D721Med (cell line): Measurements from ENCODE around the gene CIAO3.

Experiments used
- DNase-seq: peaks from one replicate; pipeline ENCODE4 v3.0.0; 2011; ENCODE audit warnings: low spot score; ENCODE audit not compliant: insufficient read length
- FAIRE-seq: peaks from 2 replicates; lab custom pipeline; 2011; peaks lifted over from hg19 to GRCh38; lab: Jason Lieb, UNC
- TF ChIP-seq, protein P1 (sequence below): IDR thresholded peaks from 2 replicates; pipeline ENCODE4 v1.5.1; 2012; ENCODE audit warnings: mild to moderate bottlenecking, control low read depth; ENCODE audit not compliant: insufficient read depth; ENCODE audit errors: missing control alignments

Gene CIAO3

DNA sequence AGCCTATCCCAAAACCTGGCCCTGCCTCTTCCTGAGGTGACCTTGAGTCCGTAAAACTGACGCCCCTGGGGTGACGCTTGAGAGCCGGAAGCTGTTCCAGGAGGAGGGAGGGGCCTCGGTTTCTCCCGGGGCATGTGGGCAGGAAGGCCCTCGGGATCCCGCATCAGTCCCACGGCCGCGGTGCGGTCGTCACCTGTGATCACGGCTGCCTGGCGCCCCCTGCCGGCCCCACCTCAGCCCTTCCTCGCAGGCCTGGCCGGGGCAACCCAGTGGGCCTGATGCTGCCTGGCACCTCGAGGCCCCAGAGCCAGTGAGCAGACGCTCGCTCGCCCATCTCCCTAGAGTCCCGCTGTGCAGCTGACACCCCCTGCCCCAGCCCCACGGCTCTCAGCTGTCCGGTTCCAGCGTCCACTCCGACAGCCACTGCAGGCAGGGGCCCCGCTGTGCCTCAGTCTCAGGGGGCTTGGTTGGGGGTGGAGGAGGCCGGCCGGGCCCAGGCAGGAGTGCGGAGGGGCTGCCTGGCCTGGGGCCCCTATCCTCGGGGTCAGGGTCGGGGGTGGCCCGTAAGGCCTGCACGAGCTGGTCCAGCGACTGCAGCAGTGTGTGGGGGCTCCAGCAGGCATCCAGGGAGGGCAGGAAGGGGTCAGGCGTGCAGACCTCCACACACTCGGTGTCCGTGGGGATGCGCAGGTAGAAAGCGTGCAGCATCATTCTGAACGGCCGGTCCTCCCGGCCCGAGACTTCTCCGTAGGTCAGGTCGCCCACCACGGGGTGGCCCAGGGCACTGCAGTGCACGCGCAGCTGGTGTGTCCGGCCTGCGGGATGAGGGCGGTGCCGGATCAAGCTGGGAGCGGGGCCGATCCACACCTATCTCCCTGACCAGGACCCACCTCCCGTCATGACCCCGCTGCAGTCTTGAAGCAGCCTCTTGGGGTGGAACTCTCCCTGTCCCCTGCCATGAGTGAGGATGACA is 45.1 kb upstream of the CIAO3 start:
- FAIRE-seq (no peak), DNase-seq (peak; percentile 86)
- TF ChIP-seq, protein P1, sequence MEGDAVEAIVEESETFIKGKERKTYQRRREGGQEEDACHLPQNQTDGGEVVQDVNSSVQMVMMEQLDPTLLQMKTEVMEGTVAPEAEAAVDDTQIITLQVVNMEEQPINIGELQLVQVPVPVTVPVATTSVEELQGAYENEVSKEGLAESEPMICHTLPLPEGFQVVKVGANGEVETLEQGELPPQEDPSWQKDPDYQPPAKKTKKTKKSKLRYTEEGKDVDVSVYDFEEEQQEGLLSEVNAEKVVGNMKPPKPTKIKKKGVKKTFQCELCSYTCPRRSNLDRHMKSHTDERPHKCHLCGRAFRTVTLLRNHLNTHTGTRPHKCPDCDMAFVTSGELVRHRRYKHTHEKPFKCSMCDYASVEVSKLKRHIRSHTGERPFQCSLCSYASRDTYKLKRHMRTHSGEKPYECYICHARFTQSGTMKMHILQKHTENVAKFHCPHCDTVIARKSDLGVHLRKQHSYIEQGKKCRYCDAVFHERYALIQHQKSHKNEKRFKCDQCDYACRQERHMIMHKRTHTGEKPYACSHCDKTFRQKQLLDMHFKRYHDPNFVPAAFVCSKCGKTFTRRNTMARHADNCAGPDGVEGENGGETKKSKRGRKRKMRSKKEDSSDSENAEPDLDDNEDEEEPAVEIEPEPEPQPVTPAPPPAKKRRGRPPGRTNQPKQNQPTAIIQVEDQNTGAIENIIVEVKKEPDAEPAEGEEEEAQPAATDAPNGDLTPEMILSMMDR, result peak; percentile 48

DNA sequence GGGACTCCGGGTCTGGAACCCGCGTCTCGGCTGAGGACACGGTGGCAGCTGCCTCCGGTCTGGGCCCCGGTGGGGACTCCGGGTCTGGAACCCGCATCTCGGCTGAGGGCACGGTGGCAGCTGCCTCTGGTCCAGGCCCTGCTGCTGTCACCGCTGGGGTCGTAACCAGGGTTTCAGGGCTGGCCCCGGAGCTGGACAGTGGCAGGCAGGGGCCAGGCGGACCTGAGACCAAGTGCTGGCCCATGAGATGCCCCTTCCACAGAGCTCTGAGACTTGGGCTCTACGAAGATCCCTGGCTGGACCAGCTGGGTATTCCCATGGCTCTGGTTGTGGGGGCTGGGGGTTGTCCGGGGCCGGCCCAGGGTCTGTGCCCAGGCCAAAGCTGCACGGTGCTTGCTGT is 43.6 kb upstream of the CIAO3 start:
- TF ChIP-seq, protein P1, result no peak
- no peak for FAIRE-seq

DNA sequence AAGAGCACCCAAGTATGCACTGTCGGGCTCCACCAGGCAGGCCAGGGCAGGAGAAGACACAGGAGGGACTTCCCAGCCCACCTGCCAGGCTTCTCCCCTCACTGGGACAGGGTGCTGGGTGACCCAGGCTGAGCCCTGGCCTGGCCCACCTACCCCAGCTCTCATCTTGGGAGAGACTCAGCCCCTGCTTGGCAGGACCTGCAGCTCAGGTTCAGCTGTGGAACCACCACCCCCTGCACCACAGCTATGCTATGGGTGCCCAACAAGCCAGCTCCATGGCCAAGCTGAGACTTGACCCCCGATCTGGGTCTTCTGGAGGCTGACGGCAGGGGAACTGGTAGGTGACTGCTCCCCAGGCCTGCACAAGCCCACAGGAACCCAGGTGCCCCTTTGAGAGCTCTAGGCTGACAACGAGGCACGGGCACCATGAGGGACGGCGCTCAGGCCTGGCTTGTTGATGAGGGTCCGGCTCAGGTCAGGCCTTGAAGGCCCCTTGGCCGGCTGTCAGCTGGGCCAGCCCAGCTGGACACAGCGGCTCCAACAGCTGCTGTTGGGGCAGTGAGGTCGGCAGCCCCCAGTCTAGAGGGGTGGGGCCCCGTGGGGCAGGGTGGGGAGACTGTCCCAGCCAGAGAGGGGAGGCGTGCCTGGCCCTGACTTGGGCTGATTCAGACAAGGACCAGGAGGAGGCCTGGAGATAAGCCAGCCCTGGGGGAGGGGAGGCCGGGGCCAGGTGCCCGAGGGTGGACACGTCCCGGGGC is 42.8 kb upstream of the CIAO3 start:
- TF ChIP-seq, protein P1, result no peak
- DNase-seq, result no peak

More for the DNA sequence above, 43.6 kb upstream of the CIAO3 start:
- no peak for DNase-seq

DNA sequence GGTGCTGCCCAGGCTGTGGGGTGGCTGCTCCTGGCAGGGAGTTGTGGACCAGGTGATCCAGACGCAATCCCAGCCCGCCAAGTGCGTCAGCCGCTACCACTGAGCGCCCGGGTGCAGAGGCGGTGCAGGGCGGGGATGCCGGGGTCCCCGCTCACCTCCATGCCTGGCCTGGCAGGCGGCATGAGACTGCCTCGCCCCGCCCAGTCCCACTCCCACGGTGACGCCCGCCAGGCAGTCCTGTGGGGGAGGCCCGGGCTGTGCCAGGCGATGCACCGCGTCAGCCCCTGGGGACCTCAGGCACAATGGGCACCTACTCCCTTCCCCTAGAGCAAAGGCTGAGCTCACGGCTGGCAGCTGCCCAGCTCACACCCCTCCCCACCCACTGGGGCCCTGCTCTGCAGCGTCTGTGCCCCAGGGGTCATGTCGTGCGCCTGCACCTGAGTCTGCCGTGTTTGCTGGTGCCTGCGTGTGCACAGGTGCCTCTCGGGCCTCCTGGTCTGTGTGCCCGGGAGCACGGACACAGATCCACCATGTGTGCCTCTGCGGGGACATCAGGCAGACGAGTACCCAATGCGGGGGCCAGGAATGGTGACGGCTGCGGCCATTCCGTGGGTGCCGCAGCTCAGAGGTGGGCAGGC is 42.1 kb upstream of the CIAO3 start:
- DNase-seq, result no peak
- TF ChIP-seq, protein P1, result no peak
- FAIRE-seq, result no peak

More for the DNA sequence above, 42.8 kb upstream of the CIAO3 start:
- FAIRE-seq, result no peak

DNA sequence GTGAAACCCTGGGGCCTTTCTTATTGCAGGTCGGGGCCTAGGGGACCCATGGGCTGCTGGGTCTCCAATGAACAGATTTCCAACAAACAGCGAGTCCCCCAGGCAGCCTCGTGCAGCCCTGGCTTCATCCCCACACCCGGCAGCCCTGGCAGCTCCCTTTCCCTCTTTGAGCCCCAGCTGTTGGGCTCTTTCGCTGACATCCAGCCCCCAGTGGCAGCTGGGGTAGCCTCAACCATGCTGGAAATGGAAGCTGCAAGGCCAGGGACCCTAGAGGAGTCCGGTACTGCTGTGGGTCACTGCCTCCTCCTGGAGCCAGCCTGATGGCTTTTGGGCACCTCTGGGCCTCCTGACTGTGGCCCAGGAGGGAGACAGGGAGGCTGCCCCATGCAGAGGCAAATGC is 41.5 kb upstream of the CIAO3 start:
- DNase-seq (no peak), FAIRE-seq (no peak)
- TF ChIP-seq, protein P1, result no peak

DNA sequence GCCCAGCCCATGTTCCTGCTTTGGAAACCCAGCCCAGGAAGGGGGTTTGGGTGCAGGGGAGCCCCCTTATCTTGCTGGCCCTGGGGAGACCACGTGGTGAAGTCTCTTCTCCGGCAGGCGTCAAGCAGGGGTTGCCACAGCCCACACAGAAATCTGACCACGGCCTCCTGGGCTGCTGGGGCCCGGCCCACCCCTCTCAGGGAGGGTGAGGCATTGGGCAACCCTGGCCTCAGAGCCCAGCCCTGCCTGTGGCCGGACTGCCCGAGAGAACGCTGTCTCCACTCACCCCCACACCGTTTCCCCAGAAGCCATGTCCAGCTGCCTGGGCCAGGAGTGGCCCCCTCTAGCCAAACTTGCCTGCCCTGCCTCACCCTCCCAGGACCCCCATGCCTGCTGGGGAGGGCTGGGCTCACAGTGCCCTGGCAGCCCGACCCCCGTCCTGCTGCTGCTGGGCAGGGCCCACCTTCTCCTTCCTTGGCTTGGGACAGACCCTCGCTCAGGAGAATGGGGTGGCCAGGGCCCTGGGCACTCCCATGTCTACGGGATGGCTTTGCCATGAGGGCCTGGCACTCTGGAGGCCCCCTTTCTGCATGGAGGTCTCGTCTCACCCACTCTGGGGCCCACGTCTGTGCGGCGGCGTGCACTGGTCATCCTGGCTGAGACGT is 40.7 kb upstream of the CIAO3 start:
- DNase-seq, result no peak
- FAIRE-seq, result no peak
- TF ChIP-seq, protein P1, result no peak
